Fibroblast of lung (primary cell): Measurements from ENCODE around the gene JMJD1C. TPM values are rescaled to one million over a fixed set of nuclear protein-coding genes. Genes with fewer than 3 reads are reported as not detected.
"Not testable (repeated sequence)": the region's sequence is repeated elsewhere in the genome, so short reads cannot be mapped to it uniquely, and the experiment has no call there.

ENCODE experiments used
- DNase-seq, 2 donors: peaks; one replicate each; pipeline versions ENCODE4 v3.0.0 to v3.0.0-alpha.2; 2010; ENCODE audit warnings: low read depth in 2 of 2
- H2AFZ ChIP-seq: 2 replicates; pipeline ENCODE4 v1.5.1; 2012; ENCODE audit warnings: low read length, control low read depth, inconsistent platforms
- H3K27ac ChIP-seq: 2 replicates; pipeline ENCODE4 v1.5.1; 2011; ENCODE audit warnings: low read length, control low read depth; ENCODE audit not compliant: insufficient read depth
- H3K27me3 ChIP-seq: 2 replicates; pipeline ENCODE4 v1.5.1; 2011; ENCODE audit warnings: mild to moderate bottlenecking, low read length; ENCODE audit not compliant: control insufficient read depth, insufficient read depth
- H3K36me3 ChIP-seq: 2 replicates; pipeline ENCODE4 v1.5.1; 2011; ENCODE audit warnings: low read length; ENCODE audit not compliant: control insufficient read depth, insufficient read depth
- H3K4me1 ChIP-seq: 2 replicates; pipeline ENCODE4 v1.5.1; 2011; ENCODE audit warnings: low read length; ENCODE audit not compliant: control insufficient read depth, insufficient read depth; ENCODE audit errors: extremely low read depth
- H3K4me2 ChIP-seq: 2 replicates; pipeline ENCODE4 v1.5.1; 2011; ENCODE audit warnings: low read length, control low read depth; ENCODE audit not compliant: insufficient read depth; ENCODE audit errors: extremely low read depth
- H3K4me3 ChIP-seq, 4 experiments: fragments of 200-600 bp in 1 of 4; sonication (generic) in 1 of 4; replicated peaks in 1 of 4; 2 replicates each; pipeline ENCODE4 v1.5.1; 2011 to 2016; ENCODE audit warnings: low read length in 4 of 4, low read depth in 3 of 4, mild to moderate bottlenecking in 3 of 4, control low read depth in 2 of 4, inconsistent platforms in 1 of 4, mixed read lengths in 1 of 4; ENCODE audit not compliant: insufficient read depth in 1 of 4; ENCODE audit errors: control extremely low read depth in 1 of 4
- H3K79me2 ChIP-seq: 2 replicates; pipeline ENCODE4 v1.5.1; 2012; ENCODE audit warnings: mild to moderate bottlenecking, low read length, inconsistent platforms; ENCODE audit not compliant: control insufficient read depth, insufficient read depth
- H3K9ac ChIP-seq: 2 replicates; pipeline ENCODE4 v1.5.1; 2011; ENCODE audit warnings: mild to moderate bottlenecking, low read length, control low read depth; ENCODE audit not compliant: insufficient read depth
- H3K9me3 ChIP-seq: 2 replicates; pipeline ENCODE4 v1.5.1; 2012; ENCODE audit warnings: low read depth, low read length; ENCODE audit not compliant: control insufficient read depth, insufficient read depth
- H4K20me1 ChIP-seq: 2 replicates; pipeline ENCODE4 v1.5.1; 2011; ENCODE audit warnings: low read length; ENCODE audit not compliant: control insufficient read depth, insufficient read depth; ENCODE audit errors: extremely low read depth
- CTCF ChIP-seq, 2 donors: IDR thresholded peaks in 1 of 2; conservative IDR thresholded peaks in 1 of 2; 1 replicate in 1 of 2; 2 replicates in 1 of 2; pipeline ENCODE4 v1.5.1; 2011 to 2012; ENCODE audit warnings: low read length in 2 of 2, control low read depth in 1 of 2, inconsistent platforms in 1 of 2, low read depth in 1 of 2, mild to moderate bottlenecking in 1 of 2
- EZH2 ChIP-seq: IDR thresholded peaks from 2 replicates; pipeline ENCODE4 v1.5.1; 2012; ENCODE audit warnings: low read length, control low read depth, mild to moderate bottlenecking; ENCODE audit errors: missing control alignments
- polyA plus RNA-seq, 2 donors: library from polyadenylated mRNA; depleted of rRNA in 1 of 2; stranded (reverse) in 1 of 2; unstranded in 1 of 2; fragments of >200 nt; gene quantifications; 2 replicates each; pipeline ENCODE4 v1.2.1, GENCODE V29; 2011 to 2012; ENCODE audit warnings: missing spikeins in 1 of 2
- total RNA-seq: library from RNA; depleted of rRNA; stranded (reverse); fragments of >200 nt; gene quantifications from 2 replicates; pipeline ENCODE4 v1.2.1, GENCODE V29; 2014

The JMJD1C gene
- total and polyA plus RNA-seq, 2 donors (not counting 1 experiment from before 2014, with no cell fraction given) = 39.9 to 67.0 TPM

GRCh38 chr10:63236113-63236935, 229.5 kb downstream of the JMJD1C start:
- H3K36me3 ChIP-seq = no peaks in the 10 kb centered on the region
- peak overlapping the region; percentile 2 for H3K27ac ChIP-seq
- H2AFZ ChIP-seq = no peak overlapping the region
- peak overlapping the region; percentile 60 for H3K4me2 ChIP-seq
- no peak overlapping the region for H3K9ac ChIP-seq
- no peaks in the 10 kb centered on the region for H3K9me3 ChIP-seq
- no peaks in the 10 kb centered on the region for H4K20me1 ChIP-seq
- H3K4me1 ChIP-seq = no peaks in the 10 kb centered on the region
- TF ChIP-seq EZH2 = no peak
- no peak for TF ChIP-seq CTCF (conservative IDR thresholded peaks at IDR 0.05 in 1 of 2, IDR thresholded peaks at IDR 0.05 in 1 of 2; ENCODE audit: low read depth in 1 of 2, low read length in 2 of 2)
- peaks cover 60% of the 10 kb centered on the region for H3K79me2 ChIP-seq
- DNase-seq = peak; percentile 93 to 95
- no peak overlapping the region for H3K4me3 ChIP-seq
- H3K27me3 ChIP-seq = no peaks in the 10 kb centered on the region

DNA sequence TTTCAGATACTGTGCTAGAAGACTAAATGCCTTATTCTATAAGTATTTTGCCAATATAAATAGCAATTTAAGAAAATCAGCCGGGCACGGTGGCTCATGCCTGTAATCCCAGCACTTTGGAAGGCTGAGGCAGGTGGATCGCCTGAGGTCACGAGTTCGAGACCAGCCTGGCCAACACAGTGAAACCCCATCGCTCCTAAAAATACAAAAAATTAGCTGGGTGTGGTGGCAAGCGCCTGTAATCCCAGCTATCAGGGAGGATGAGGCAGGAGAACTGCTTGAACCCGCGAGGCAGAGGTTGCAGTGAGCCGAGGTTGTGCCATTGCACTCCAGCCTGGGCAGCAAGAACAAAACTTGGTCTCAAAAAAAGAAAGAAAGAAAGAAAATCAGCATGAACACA, 230.6 kb downstream of the JMJD1C start:
- H3K4me2 ChIP-seq, H3K27ac ChIP-seq, H3K9me3 ChIP-seq, H2AFZ ChIP-seq, H3K4me1 ChIP-seq, H3K9ac ChIP-seq, H4K20me1 ChIP-seq, DNase-seq, H3K27me3 ChIP-seq, H3K4me3 ChIP-seq, H3K36me3 ChIP-seq: not testable (repeated sequence)
- H3K79me2 ChIP-seq = peaks cover 55% of the 10 kb centered on the region

- no peak for TF ChIP-seq EZH2
- TF ChIP-seq CTCF (conservative IDR thresholded peaks at IDR 0.05 in 1 of 2, IDR thresholded peaks at IDR 0.05 in 1 of 2; ENCODE audit: low read depth in 1 of 2, low read length in 2 of 2) = no peak
- H3K79me2 ChIP-seq = peaks cover 52% of the 10 kb centered on the region
Measured at GRCh38 chr10:63229161-63229560, 236.6 kb downstream of the JMJD1C start.

More at GRCh38 chr10:63229161-63229560, 236.6 kb downstream of the JMJD1C start:
- Histone ChIP-seq H3K27ac (no peak overlapping the region), H3K4me1 (no peaks in the 10 kb centered on the region), H3K9ac (no peak overlapping the region), H3K27me3 (no peaks in the 10 kb centered on the region), H3K9me3 (no peaks in the 10 kb centered on the region), H3K4me3 (no peak overlapping the region), H3K4me2 (no peak overlapping the region), H3K36me3 (no peaks in the 10 kb centered on the region), H2AFZ (no peak overlapping the region), H4K20me1 (no peaks in the 10 kb centered on the region)
- DNase-seq = no peak
